SKM-1 (cell line): Measurements from ENCODE around the gene DNAJC15.

Experiments
- DNase-seq: peaks from one replicate; lab custom pipeline; 2025; ENCODE audit not compliant: unreplicated experiment; lab: John Stamatoyannopoulos, UW

DNAJC15 gene

DNA sequence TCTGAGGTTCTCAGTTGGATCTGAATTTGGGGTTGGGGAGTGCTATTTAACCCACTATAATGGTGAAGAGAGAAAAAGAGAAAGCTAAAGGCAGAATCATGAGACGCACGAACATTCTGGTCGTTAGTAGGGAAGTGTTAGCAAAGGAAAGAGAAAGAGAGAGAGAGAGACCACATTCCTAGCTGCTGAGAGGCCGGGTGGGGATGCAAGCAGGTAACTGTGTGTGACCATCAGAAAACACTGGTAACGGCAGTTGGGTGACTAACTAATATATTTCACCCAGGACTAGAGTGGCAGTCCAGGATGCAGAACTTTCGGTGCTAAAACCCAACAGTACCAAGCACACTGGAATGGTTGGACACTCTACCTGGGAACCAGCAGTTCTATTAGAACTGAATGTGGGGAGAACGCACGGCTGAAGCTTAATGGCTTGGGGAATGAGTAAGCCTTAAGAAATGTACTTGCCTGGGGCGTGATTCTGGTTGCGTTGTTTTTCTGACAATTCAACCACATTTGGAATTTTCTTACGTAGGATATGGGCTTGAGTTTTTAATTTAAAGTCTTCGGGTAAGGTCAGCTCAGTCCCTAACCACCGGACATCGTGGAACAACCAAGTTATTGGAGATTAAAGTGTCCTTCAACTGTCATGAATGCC, 130.2 kb downstream of the DNAJC15 start:
- no peak for DNase-seq

- no peak for DNase-seq
Observed at GRCh38 chr13:43154156-43154651, 130.8 kb downstream of the DNAJC15 start.

DNA sequence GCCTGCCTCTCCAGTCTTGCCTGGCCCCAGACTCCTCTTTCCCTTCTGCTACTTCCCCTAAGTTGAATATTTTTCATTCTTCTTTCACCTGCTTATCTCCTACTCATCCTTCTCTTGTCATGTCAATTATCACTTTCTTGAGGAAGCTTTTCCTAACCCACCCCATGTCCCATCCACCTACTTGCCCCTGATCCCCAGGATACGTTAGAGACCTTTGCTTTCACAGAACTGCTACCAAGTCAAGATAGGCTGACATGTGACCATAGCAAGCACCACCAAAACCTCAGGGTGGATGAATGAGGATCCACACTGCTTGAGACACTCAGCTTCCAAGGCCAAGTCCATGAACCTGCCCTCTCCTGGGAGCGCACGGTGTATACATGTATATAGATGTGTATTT, 131.5 kb downstream of the DNAJC15 start:
- no peak for DNase-seq

GRCh38 chr13:43156916-43157315, 133.5 kb downstream of the DNAJC15 start:
- no peak for DNase-seq

- DNase-seq: no peak
Observed at GRCh38 chr13:43157796-43158195, 134.4 kb downstream of the DNAJC15 start.

- no peak for DNase-seq
Observed at GRCh38 chr13:43158516-43158915, 135.1 kb downstream of the DNAJC15 start.

DNA sequence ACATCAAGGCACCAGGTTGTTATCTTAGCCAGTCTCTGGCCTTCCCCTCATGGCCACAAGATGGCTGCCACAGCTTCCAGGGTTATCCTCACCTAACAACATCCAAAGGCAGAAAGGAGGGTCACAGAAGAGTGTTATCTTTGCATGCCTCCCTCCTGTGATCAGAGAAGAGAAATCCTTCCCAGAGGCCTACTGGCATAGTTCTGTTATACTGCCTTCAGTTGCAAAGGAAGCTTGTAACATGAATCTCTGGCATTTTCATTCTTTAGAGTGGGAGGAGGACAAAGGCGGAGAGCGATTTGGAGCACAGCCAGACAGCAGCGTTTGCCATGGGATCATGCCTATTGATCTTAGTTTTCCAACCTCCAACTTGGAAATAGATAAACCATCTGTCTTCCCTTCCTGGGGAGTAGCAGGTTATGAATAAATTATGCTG, 135.7 kb downstream of the DNAJC15 start:
- DNase-seq: no peak
